K562 (cell line): ENCODE measurements around the gene SAMD14. TPM values are rescaled to one million over a fixed set of nuclear protein-coding genes. Genes with fewer than 3 reads are reported as not detected.

Experiments
- ATAC-seq: fragments of 200-7000 bp; cut with Tn5 transposase; 3 replicates; pipeline ENCODE4 v1.9.1; 2020; ENCODE audit warnings: moderate library complexity
- BruUV-seq: library from RNA; stranded (reverse); fragments of 400-500 nt; replicated peaks from 2 replicates; lab custom pipeline; 2021; lab: Mats Ljungman, UMichigan
- CTCF ChIA-PET: fragments of 300-600 bp; formaldehyde crosslinking; extraction: SDS; loops from one replicate; lab custom pipeline; 2021; ENCODE audit warnings: low intra/inter-chr PET ratio; lab: Yijun Ruan, JAX
- POLR2A ChIA-PET: fragments of 300-600, 350-650 bp; sonication (Branson Sonifier 250); formaldehyde crosslinking; extraction: SDS; loops from one replicate; lab custom pipeline; 2021; ENCODE audit warnings: antibody characterized with exemption, inconsistent platforms; lab: Yijun Ruan, JAX
- DNase-seq, 4 experiments: peaks; one replicate each; pipeline versions ENCODE4 v3.0.0 to v3.0.0-alpha.2; 2011 to 2018; ENCODE audit warnings: low spot score in 3 of 4, mixed read lengths in 3 of 4; ENCODE audit errors: extremely low read depth in 1 of 4
- FAIRE-seq: peaks from 2 replicates; lab custom pipeline; 2011; peaks lifted over from hg19 to GRCh38; lab: Jason Lieb, UNC
- H2AFZ ChIP-seq: 2 replicates; pipeline ENCODE4 v1.6.0; 2011; ENCODE audit warnings: low read depth, low read length, control low read depth, inconsistent platforms
- H3K27ac ChIP-seq: fragments of 200-600 bp; 3 replicates; pipeline ENCODE4 v1.8.0; 2011; ENCODE audit warnings: low read depth, mild to moderate bottlenecking, control low read depth, inconsistent platforms, low read length, moderate library complexity, mixed read lengths; ENCODE audit errors: extremely low read depth
- H3K27me3 ChIP-seq, 2 experiments: fragments of 300-600 bp in 1 of 2; 2 replicates in 1 of 2; 3 replicates in 1 of 2; pipeline versions ENCODE4 v1.6.0 to v1.8.0; 2011; ENCODE audit warnings: inconsistent platforms in 2 of 2, low read length in 2 of 2, mild to moderate bottlenecking in 1 of 2, mixed read lengths in 1 of 2, moderate library complexity in 1 of 2; ENCODE audit not compliant: control insufficient read depth in 2 of 2, insufficient read depth in 2 of 2
- H3K36me3 ChIP-seq: fragments of 300-600 bp; 3 replicates; pipeline ENCODE4 v1.8.0; 2011; ENCODE audit warnings: mild to moderate bottlenecking, low read length, inconsistent platforms; ENCODE audit not compliant: control insufficient read depth, insufficient read depth
- H3K4me1 ChIP-seq, 2 experiments: fragments of 200-600 bp in 1 of 2; replicated peaks in 1 of 2; 2 replicates in 1 of 2; 3 replicates in 1 of 2; pipeline versions ENCODE4 v1.5.1 to v1.8.0; 2011; ENCODE audit warnings: inconsistent platforms in 2 of 2, low read length in 2 of 2, mild to moderate bottlenecking in 1 of 2, mixed read lengths in 1 of 2, moderate library complexity in 1 of 2; ENCODE audit not compliant: control insufficient read depth in 2 of 2, insufficient read depth in 2 of 2
- H3K4me2 ChIP-seq: 2 replicates; pipeline ENCODE4 v1.6.1; 2011; ENCODE audit warnings: low read length, control low read depth, inconsistent platforms, mixed read lengths; ENCODE audit not compliant: insufficient read depth
- H3K4me3 ChIP-seq: fragments of 200-600 bp; sonication (generic), shearing (Covaris generic); 2 replicates; pipeline ENCODE4 v1.5.1; 2016; ENCODE audit warnings: control low read depth, inconsistent platforms
- H3K79me2 ChIP-seq: fragments of 200-600 bp; 3 replicates; pipeline ENCODE4 v1.8.0; 2011; ENCODE audit warnings: low read length, inconsistent platforms; ENCODE audit not compliant: control insufficient read depth, insufficient read depth
- H3K9ac ChIP-seq, 2 experiments: 2 replicates each; pipeline versions ENCODE4 v1.6.0 to v1.6.1; 2011; ENCODE audit warnings: low read depth in 2 of 2, low read length in 2 of 2, control low read depth in 1 of 2, inconsistent platforms in 1 of 2, mild to moderate bottlenecking in 1 of 2, mixed read lengths in 1 of 2; ENCODE audit not compliant: insufficient read depth in 1 of 2
- H3K9me1 ChIP-seq: one replicate; pipeline ENCODE4 v1.6.0; 2011; ENCODE audit warnings: inconsistent platforms, mild to moderate bottlenecking, low read length, moderate library complexity; ENCODE audit not compliant: control insufficient read depth, insufficient read depth
- H3K9me3 ChIP-seq: replicated peaks from 2 replicates; pipeline ENCODE4 v1.5.1; 2011; ENCODE audit warnings: low read depth, low read length, inconsistent platforms; ENCODE audit not compliant: control insufficient read depth, insufficient read depth
- H4K20me1 ChIP-seq: replicated peaks from 2 replicates; pipeline ENCODE4 v1.6.1; 2011; ENCODE audit warnings: low read length, inconsistent platforms, mixed read lengths; ENCODE audit not compliant: control insufficient read depth, insufficient read depth
- CXXC5 ChIP-seq: fragments of 250-450 bp; sonication (Bioruptor Pico); IDR thresholded peaks from 2 replicates; pipeline ENCODE4 v1.8.0; 2022; ENCODE audit warnings: inconsistent platforms, mild to moderate bottlenecking, moderate library complexity
- ILK ChIP-seq: fragments of 450-650 bp; IDR thresholded peaks from 2 replicates; pipeline ENCODE4 v1.6.1; 2016; ENCODE audit warnings: missing genetic modification characterization, low read depth, mild to moderate bottlenecking, missing compliant biosample characterization, moderate library complexity, borderline replicate concordance
- RAD21 ChIP-seq, 2 experiments: fragments of 250-450 bp in 1 of 2; fragments of 450-650 bp in 1 of 2; sonication (Bioruptor Pico) in 1 of 2; formaldehyde crosslinking in 1 of 2; IDR thresholded peaks in 1 of 2; conservative IDR thresholded peaks in 1 of 2; 2 replicates each; pipeline versions ENCODE4 v1.4.0 to v1.8.0; 2020 to 2022; ENCODE audit warnings: mild to moderate bottlenecking in 2 of 2, moderate library complexity in 1 of 2
- XRCC5 ChIP-seq: fragments of 200-400 bp; formaldehyde crosslinking; IDR thresholded peaks from 2 replicates; pipeline ENCODE4 v1.6.1; 2017; ENCODE audit warnings: low read depth, mild to moderate bottlenecking, low read length
- ZKSCAN8 ChIP-seq: fragments of 200-800 bp; sonication (Bioruptor generic); IDR thresholded peaks from 2 replicates; pipeline ENCODE4 v1.6.1; 2016; ENCODE audit warnings: missing genetic modification characterization, missing compliant biosample characterization
- ZNF311 ChIP-seq: fragments of 250-450 bp; sonication (Bioruptor Pico); IDR thresholded peaks from 2 replicates; pipeline ENCODE4 v1.4.0; 2020; ENCODE audit warnings: mild to moderate bottlenecking, moderate library complexity
- ZNF778 ChIP-seq: fragments of 450-650 bp; formaldehyde crosslinking; IDR thresholded peaks from 2 replicates; pipeline ENCODE4 v1.4.0; 2020; ENCODE audit warnings: mild to moderate bottlenecking, moderate library complexity
- WGBS: fragments of 100-300 bp; shearing (Covaris generic); methylation state at CpG from one replicate; pipeline ENCODE4 v1.1.6; 2016; ENCODE audit warnings: low coverage, mixed read lengths; ENCODE audit not compliant: insufficient coverage; ENCODE audit errors: missing lambda C conversion rate; 5-methylcytosine and 5-hydroxymethylcytosine counted together
- in situ Hi-C: fragments of 300-500 bp; cut with MboI; formaldehyde crosslinking; loops from 4 replicates; pipeline ENCODE4 v1.15.0; 2018; ENCODE audit warnings: inconsistent platforms, mixed read lengths
- intact Hi-C: fragments of 100-400 bp; cut with micrococcal nuclease; formaldehyde crosslinking; loops from 2 replicates; pipeline ENCODE4 v1.14.2; 2022
- polyA plus RNA-seq, 8 experiments: library from polyadenylated mRNA; depleted of rRNA in 4 of 8; stranded (reverse) in 5 of 8; unstranded in 3 of 8; fragments of >200 nt; fragmentation: Nextera tagmentation in 2 of 8; fragmentation: Illumina TruSeq in 1 of 8; extraction: Ambion mirVana in 2 of 8; extraction: Trizol in 1 of 8; gene quantifications; 2 replicates each; pipeline versions ENCODE4 v1.2.1 to v1.2.3, GENCODE V29; 2011 to 2014; ENCODE audit warnings: inconsistent platforms in 1 of 8, missing spikeins in 1 of 8
- total RNA-seq, 7 experiments: library from RNA; depleted of rRNA in 6 of 7; stranded (reverse); fragments of >200 nt in 6 of 7; fragmentation: Illumina TruSeq in 2 of 7; extraction: Trizol in 2 of 7; gene quantifications; 2 replicates each; pipeline versions ENCODE4 v1.2.1 to v1.2.3, GENCODE V29; 2011 to 2021; ENCODE audit warnings: low replicate concordance in 1 of 7
- TF ChIP-seq, protein P1 (sequence below): fragments of 250-450 bp; sonication (Bioruptor Pico); IDR thresholded peaks from 2 replicates; pipeline ENCODE4 v1.4.0; 2020
- TF ChIP-seq, protein P2 (sequence below): fragments of 450-650 bp; formaldehyde crosslinking; IDR thresholded peaks from 2 replicates; pipeline ENCODE4 v1.4.0; 2020; ENCODE audit warnings: mild to moderate bottlenecking, moderate library complexity
- TF ChIP-seq, protein P3 (sequence below): sonication (generic); formaldehyde crosslinking; IDR thresholded peaks from 2 replicates; pipeline ENCODE4 v1.8.1; 2023; ENCODE audit warnings: mild to moderate bottlenecking, missing genetic modification reagents

The SAMD14 gene
- total and polyA plus RNA-seq, 9 of the 15 experiments (the other 6 are each of a cell fraction or from before 2014, with no cell fraction given): 0.04 to 0.07 TPM; not detected in 7

DNA sequence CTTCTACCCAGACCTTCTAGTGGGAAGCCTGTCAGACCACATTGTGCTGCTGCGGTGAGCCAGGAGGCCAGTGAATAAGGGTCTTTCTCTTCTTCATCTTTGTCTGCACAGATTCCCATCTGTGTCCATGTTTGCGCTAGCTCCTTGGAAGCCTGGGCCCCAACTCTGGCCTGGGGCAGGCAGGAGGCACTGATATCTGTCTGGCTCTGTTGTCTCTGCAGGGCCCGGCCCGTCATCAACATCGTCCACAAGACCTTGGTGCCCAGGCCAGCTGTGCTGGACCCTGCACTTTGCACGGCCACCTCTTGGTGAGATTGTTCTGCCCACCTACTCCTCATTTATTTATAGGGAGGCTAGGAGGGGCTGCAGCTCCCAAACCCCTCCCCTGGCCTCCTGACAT is 55.7 kb downstream of the SAMD14 start (continued):
- TF ChIP-seq RAD21 (CRISPR knock-in tag; conservative IDR thresholded peaks at IDR 0.05 in 1 of 2, IDR thresholded peaks at IDR 0.05 in 1 of 2) (no peak), CXXC5 (CRISPR knock-in tag) (no peak)

DNA sequence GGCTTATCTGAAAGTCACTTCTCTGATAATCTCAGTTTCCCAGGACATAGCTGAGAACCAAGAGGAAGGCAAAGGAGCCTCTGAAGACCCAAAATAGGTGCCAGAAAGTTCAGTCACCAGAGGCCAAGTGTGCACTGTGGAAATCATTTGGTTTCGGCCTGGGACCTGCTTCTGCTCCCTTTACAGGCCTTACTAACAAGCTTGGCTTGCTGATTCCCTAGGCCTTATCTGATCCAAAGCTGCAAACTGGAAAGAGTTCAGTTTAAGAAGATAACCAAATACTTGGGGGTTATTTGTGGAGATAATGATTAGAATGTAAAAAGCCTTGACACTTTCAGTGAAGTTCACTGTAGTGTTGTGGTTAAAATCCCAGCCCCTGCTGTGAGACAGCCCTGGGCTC is 57.0 kb downstream of the SAMD14 start:
- peaks cover 0 to 11% of the 10 kb centered on the region in 2 experiments; a peak in 1 of 5 replicates for H3K4me1 ChIP-seq
- no peak overlapping the region for H3K9ac ChIP-seq
- in situ Hi-C loops: loop anchor here (10.0 kb wide), 1 partner anchor 508 kb away; no protein-coding TSS in a partner anchor
- FAIRE-seq (no peak), DNase-seq (no peak), ATAC-seq (no peak)
- no peaks in the 10 kb centered on the region for H3K9me3 ChIP-seq
- H3K4me2 ChIP-seq: no peak overlapping the region
- H3K79me2 ChIP-seq: no peaks in the 10 kb centered on the region
- no peak overlapping the region for H2AFZ ChIP-seq
- POLR2A ChIA-PET: interaction anchor here (0.7 to 0.8 kb wide), 2 partner anchors 9 to 11 kb away, joined by 3 to 6 read pairs; no protein-coding TSS in a partner anchor
- H3K27ac ChIP-seq: no peak overlapping the region
- H4K20me1 ChIP-seq: peaks cover 7% of the 10 kb centered on the region; the same call in 1 of the 2 replicates
- WGBS: 15% methylated on average over 1 of the region's 1 CpG
- no peak overlapping the region for H3K4me3 ChIP-seq
- intact Hi-C loops: no loop called here
- BruUV-seq: no TSS peak
- no peaks in the 10 kb centered on the region for H3K36me3 ChIP-seq
- CTCF ChIA-PET: no interaction called here
- H3K9me1 ChIP-seq: no peaks in the 10 kb centered on the region
- H3K27me3 ChIP-seq: peaks cover 11 to 70% of the 10 kb centered on the region in 2 experiments; a peak in 4 of 5 replicates
- TF ChIP-seq ZKSCAN8: no peak
- no peak for TF ChIP-seq ZNF778 (CRISPR knock-in tag)
- TF ChIP-seq, protein P1, sequence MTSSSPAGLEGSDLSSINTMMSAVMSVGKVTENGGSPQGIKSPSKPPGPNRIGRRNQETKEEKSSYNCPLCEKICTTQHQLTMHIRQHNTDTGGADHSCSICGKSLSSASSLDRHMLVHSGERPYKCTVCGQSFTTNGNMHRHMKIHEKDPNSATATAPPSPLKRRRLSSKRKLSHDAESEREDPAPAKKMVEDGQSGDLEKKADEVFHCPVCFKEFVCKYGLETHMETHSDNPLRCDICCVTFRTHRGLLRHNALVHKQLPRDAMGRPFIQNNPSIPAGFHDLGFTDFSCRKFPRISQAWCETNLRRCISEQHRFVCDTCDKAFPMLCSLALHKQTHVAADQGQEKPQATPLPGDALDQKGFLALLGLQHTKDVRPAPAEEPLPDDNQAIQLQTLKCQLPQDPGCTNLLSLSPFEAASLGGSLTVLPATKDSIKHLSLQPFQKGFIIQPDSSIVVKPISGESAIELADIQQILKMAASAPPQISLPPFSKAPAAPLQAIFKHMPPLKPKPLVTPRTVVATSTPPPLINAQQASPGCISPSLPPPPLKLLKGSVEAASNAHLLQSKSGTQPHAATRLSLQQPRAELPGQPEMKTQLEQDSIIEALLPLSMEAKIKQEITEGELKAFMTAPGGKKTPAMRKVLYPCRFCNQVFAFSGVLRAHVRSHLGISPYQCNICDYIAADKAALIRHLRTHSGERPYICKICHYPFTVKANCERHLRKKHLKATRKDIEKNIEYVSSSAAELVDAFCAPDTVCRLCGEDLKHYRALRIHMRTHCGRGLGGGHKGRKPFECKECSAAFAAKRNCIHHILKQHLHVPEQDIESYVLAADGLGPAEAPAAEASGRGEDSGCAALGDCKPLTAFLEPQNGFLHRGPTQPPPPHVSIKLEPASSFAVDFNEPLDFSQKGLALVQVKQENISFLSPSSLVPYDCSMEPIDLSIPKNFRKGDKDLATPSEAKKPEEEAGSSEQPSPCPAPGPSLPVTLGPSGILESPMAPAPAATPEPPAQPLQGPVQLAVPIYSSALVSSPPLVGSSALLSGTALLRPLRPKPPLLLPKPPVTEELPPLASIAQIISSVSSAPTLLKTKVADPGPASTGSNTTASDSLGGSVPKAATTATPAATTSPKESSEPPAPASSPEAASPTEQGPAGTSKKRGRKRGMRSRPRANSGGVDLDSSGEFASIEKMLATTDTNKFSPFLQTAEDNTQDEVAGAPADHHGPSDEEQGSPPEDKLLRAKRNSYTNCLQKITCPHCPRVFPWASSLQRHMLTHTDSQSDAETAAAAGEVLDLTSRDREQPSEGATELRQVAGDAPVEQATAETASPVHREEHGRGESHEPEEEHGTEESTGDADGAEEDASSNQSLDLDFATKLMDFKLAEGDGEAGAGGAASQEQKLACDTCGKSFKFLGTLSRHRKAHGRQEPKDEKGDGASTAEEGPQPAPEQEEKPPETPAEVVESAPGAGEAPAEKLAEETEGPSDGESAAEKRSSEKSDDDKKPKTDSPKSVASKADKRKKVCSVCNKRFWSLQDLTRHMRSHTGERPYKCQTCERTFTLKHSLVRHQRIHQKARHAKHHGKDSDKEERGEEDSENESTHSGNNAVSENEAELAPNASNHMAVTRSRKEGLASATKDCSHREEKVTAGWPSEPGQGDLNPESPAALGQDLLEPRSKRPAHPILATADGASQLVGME (CRISPR knock-in tag): no peak
- TF ChIP-seq XRCC5: no peak
- TF ChIP-seq ZNF311 (CRISPR knock-in tag): no peak
- TF ChIP-seq, protein P2, sequence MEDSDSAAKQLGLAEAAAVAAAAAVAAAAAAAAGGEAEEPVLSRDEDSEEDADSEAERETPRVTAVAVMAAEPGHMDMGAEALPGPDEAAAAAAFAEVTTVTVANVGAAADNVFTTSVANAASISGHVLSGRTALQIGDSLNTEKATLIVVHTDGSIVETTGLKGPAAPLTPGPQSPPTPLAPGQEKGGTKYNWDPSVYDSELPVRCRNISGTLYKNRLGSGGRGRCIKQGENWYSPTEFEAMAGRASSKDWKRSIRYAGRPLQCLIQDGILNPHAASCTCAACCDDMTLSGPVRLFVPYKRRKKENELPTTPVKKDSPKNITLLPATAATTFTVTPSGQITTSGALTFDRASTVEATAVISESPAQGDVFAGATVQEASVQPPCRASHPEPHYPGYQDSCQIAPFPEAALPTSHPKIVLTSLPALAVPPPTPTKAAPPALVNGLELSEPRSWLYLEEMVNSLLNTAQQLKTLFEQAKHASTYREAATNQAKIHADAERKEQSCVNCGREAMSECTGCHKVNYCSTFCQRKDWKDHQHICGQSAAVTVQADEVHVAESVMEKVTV (CRISPR knock-in tag): no peak
- no peak for TF ChIP-seq ILK (tag)
- TF ChIP-seq, protein P3, sequence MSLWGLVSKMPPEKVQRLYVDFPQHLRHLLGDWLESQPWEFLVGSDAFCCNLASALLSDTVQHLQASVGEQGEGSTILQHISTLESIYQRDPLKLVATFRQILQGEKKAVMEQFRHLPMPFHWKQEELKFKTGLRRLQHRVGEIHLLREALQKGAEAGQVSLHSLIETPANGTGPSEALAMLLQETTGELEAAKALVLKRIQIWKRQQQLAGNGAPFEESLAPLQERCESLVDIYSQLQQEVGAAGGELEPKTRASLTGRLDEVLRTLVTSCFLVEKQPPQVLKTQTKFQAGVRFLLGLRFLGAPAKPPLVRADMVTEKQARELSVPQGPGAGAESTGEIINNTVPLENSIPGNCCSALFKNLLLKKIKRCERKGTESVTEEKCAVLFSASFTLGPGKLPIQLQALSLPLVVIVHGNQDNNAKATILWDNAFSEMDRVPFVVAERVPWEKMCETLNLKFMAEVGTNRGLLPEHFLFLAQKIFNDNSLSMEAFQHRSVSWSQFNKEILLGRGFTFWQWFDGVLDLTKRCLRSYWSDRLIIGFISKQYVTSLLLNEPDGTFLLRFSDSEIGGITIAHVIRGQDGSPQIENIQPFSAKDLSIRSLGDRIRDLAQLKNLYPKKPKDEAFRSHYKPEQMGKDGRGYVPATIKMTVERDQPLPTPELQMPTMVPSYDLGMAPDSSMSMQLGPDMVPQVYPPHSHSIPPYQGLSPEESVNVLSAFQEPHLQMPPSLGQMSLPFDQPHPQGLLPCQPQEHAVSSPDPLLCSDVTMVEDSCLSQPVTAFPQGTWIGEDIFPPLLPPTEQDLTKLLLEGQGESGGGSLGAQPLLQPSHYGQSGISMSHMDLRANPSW (CRISPR knock-in tag): no peak
